Left lung (tissue), 10 donors: ENCODE data around the gene ANKS1B. TPM values are rescaled to one million over a fixed set of nuclear protein-coding genes. Genes with fewer than 3 reads are reported as not detected.
"Not testable (repeated sequence)": the region's sequence is repeated elsewhere in the genome, so short reads cannot be mapped to it uniquely, and the experiment has no call there.

Experiments
- ATAC-seq: fragments of 200-7000 bp; cut with Tn5 transposase; one replicate; pipeline ENCODE4 v1.9.1; 2020; ENCODE audit warnings: moderate library complexity
- DNase-seq, 4 donors: peaks; one replicate each; pipeline ENCODE4 v3.0.0-alpha.2; 2013 to 2020
- H3K27ac ChIP-seq, 2 donors: fragments of 200-600 bp; sonication (generic) in 1 of 2; one replicate each; pipeline versions ENCODE4 v1.5.0 to v1.8.0; 2020 to 2021
- H3K27me3 ChIP-seq, 2 donors: fragments of 200-600 bp; sonication (generic) in 1 of 2; one replicate each; pipeline versions ENCODE4 v1.5.0 to v1.8.0; 2020 to 2021
- H3K36me3 ChIP-seq, 2 donors: fragments of 200-600 bp; sonication (generic) in 1 of 2; one replicate each; pipeline versions ENCODE4 v1.5.0 to v1.8.0; 2020 to 2021
- H3K4me1 ChIP-seq, 2 donors: fragments of 200-600 bp; one replicate each; pipeline ENCODE4 v1.8.0; 2021
- H3K4me3 ChIP-seq, 2 donors: fragments of 200-600 bp; sonication (generic) in 1 of 2; one replicate each; pipeline versions ENCODE4 v1.5.0 to v1.8.0; 2020 to 2021; ENCODE audit warnings: mild to moderate bottlenecking in 1 of 2
- H3K9me3 ChIP-seq, 2 donors: fragments of 200-600 bp; sonication (generic) in 1 of 2; one replicate each; pipeline versions ENCODE4 v1.5.0 to v1.8.0; 2020 to 2021
- CTCF ChIP-seq, 2 donors: fragments of 200-600 bp; sonication (generic) in 1 of 2; IDR thresholded peaks; one replicate each; pipeline versions ENCODE4 v1.5.0 to v1.8.0; 2021; ENCODE audit warnings: antibody characterized with exemption in 2 of 2
- intact Hi-C, 2 donors: fragments of 100-400 bp; cut with DNase I; formaldehyde crosslinking; loops; one replicate each; pipeline versions ENCODE4 v1.11.2 to v1.14.2; 2022
- polyA plus RNA-seq, 6 donors: library from polyadenylated mRNA; unstranded; fragments of 120-200 nt; gene quantifications; one replicate each; pipeline ENCODE4 v1.2.1, GENCODE V29; 2013; ENCODE audit not compliant: insufficient read length in 6 of 6
- total RNA-seq, 2 donors: library from RNA; stranded (reverse); fragmentation: NEBNext Ultra II Directional; extraction: Animal tissue kit (Norgen Biotek cat#: 25700); gene quantifications; one replicate each; pipeline ENCODE4 v1.2.1, GENCODE V29; 2021
- donor health status: DM: no; HTN: yes; CAD: no.
- donor health status: DM: no; HTN: no; CAD: no.

Gene ANKS1B
- total and polyA plus RNA-seq, 8 donors = 4.9 to 31.8 (median 14.9) TPM

DNA sequence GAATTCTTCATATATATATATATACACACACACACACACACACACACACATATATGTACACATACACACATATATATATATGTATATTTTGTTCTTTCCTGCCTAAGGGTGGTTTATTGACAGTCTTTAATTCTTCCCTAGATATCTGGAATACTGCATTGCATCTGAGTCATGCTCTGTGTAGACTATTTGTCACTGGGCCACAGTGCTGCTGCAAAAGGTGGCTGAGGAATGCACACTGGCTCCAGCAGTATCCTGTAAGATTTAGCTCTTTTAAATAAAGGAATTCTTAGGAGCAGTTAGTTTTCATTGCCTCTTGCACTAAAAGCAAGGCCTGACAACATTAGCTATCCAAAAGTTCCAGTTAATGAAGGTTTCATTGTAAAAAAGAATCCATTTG, 1138.8 kb downstream of the ANKS1B start:
- intact Hi-C loops = no loop called here

GRCh38 chr12:98840325-98840724, 1144.4 kb downstream of the ANKS1B start:
- H3K36me3 ChIP-seq = no peaks in the 10 kb centered on the region
- intact Hi-C loops = no loop called here
- no peak overlapping the region for H3K4me3 ChIP-seq
- H3K27me3 ChIP-seq = peaks cover 0 to 5% of the 10 kb centered on the region in 2 donors
- no peaks in the 10 kb centered on the region for H3K9me3 ChIP-seq
- ATAC-seq = no peak
- TF ChIP-seq CTCF (IDR thresholded peaks at IDR 0.05) = no peak
- no peaks in the 10 kb centered on the region for H3K4me1 ChIP-seq
- H3K27ac ChIP-seq = no peak overlapping the region
- DNase-seq = no peak

More for the DNA sequence above, 1138.8 kb downstream of the ANKS1B start:
- DNase-seq (no peak), ATAC-seq (no peak)
- Histone ChIP-seq H3K27me3 (peaks cover 0 to 5% of the 10 kb centered on the region in 2 donors), H3K27ac (no peak overlapping the region), H3K4me3 (no peak overlapping the region), H3K4me1 (no peaks in the 10 kb centered on the region), H3K36me3 (no peaks in the 10 kb centered on the region), H3K9me3 (no peaks in the 10 kb centered on the region)
- no peak for TF ChIP-seq CTCF (IDR thresholded peaks at IDR 0.05)

- Histone ChIP-seq H3K9me3 (no peaks in the 10 kb centered on the region), H3K4me1 (no peaks in the 10 kb centered on the region), H3K27ac (no peak overlapping the region), H3K36me3 (no peaks in the 10 kb centered on the region), H3K27me3 (peaks cover 0 to 5% of the 10 kb centered on the region in 2 donors), H3K4me3 (no peak overlapping the region)
- ATAC-seq = no peak
- peak in 1 of 4 donors; percentile 45 for DNase-seq
- intact Hi-C loops = no loop called here
- TF ChIP-seq CTCF (IDR thresholded peaks at IDR 0.05) = no peak
Measured at GRCh38 chr12:98838231-98838647, 1146.5 kb downstream of the ANKS1B start.

DNA sequence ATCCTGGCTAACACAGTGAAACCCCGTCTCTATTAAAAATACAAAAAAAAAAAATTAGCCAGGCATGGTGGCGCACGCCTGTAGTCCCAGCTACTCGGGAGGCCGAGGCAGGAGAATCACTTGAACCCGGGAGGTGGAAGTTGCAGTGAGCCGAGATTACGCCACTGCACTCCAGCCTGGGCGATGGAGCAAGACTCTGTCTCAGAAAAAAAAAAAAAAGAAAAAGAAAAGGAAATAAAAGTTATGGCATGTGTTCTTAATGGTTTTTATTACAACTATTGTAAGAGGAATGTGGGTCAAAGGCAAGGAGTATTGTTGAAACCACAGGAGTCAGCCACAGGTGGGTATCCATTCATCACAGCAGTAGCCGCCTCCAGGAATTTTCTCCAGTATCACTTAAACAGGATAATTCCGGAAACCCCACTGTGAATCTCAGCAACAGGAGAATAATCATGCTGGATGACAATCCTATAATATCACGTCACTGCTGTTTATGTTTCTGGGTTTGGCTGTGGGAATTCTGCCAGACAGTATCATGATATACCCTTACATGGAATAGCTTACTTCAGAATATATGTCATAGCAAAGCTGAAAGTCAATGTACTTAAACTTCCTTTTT, 1147.5 kb downstream of the ANKS1B start:
- H3K4me1 ChIP-seq, ATAC-seq, intact Hi-C loops: not testable (repeated sequence)

GRCh38 chr12:98830657-98831056, 1154.1 kb downstream of the ANKS1B start:
- no peak for DNase-seq

More for the DNA sequence above, 1147.5 kb downstream of the ANKS1B start:
- not testable (repeated sequence) for H3K9me3 ChIP-seq, H3K4me3 ChIP-seq, H3K36me3 ChIP-seq, H3K27me3 ChIP-seq, H3K27ac ChIP-seq
- DNase-seq = peak in 1 of 4 donors; percentile 60

More at GRCh38 chr12:98830657-98831056, 1154.1 kb downstream of the ANKS1B start:
- TF ChIP-seq CTCF (IDR thresholded peaks at IDR 0.05) = no peak
- Histone ChIP-seq H3K36me3 (no peaks in the 10 kb centered on the region), H3K27ac (no peak overlapping the region), H3K4me3 (no peak overlapping the region), H3K9me3 (no peaks in the 10 kb centered on the region), H3K27me3 (no peaks in the 10 kb centered on the region), H3K4me1 (no peaks in the 10 kb centered on the region)
- no peak for ATAC-seq
- intact Hi-C loops = no loop called here
